WERI-Rb-1 (cell line): ENCODE data around the gene SEMA5A.
A peak's percentile ranks its signal among the peaks of the same experiment; 100 is the strongest.

Experiments used
- DNase-seq: peaks from one replicate; pipeline ENCODE4 v3.0.0-alpha.2; 2020
- H3K27ac ChIP-seq: fragments of 250-450 bp; sonication (Bioruptor Pico); 2 replicates; pipeline ENCODE4 v1.5.1; 2020; ENCODE audit warnings: mild to moderate bottlenecking, moderate library complexity
- H3K27me3 ChIP-seq: fragments of 250-450 bp; sonication (Bioruptor Pico); 2 replicates; pipeline ENCODE4 v1.5.1; 2021; ENCODE audit warnings: mild to moderate bottlenecking, low read depth, moderate library complexity; ENCODE audit not compliant: insufficient read depth, severe bottlenecking
- H3K36me3 ChIP-seq: fragments of 250-450 bp; sonication (Bioruptor Pico); 2 replicates; pipeline ENCODE4 v1.5.1; 2020; ENCODE audit warnings: mild to moderate bottlenecking, moderate library complexity
- H3K4me3 ChIP-seq: 2 replicates; pipeline ENCODE4 v1.5.1; 2011; ENCODE audit warnings: low read depth, mild to moderate bottlenecking, control low read depth, low read length
- H3K9me3 ChIP-seq: fragments of 250-450 bp; sonication (Bioruptor Pico); 2 replicates; pipeline ENCODE4 v1.5.1; 2021; ENCODE audit warnings: mild to moderate bottlenecking, moderate library complexity; ENCODE audit not compliant: severe bottlenecking
- CTCF ChIP-seq: IDR thresholded peaks from 2 replicates; pipeline ENCODE4 v1.5.1; 2011; ENCODE audit warnings: low read depth, mild to moderate bottlenecking, control low read depth, inconsistent platforms, low read length

SEMA5A gene

GRCh38 chr5:9166202-9167112 is 379.4 kb downstream of the SEMA5A start:
- H3K36me3 ChIP-seq, result no peaks in the 10 kb centered on the region
- no peaks in the 10 kb centered on the region for H3K27me3 ChIP-seq
- no peaks in the 10 kb centered on the region for H3K9me3 ChIP-seq
- DNase-seq, result no peak
- no peak overlapping the region for H3K27ac ChIP-seq
- no peak for TF ChIP-seq CTCF
- H3K4me3 ChIP-seq, result no peak overlapping the region

GRCh38 chr5:9165546-9165945 is 380.3 kb downstream of the SEMA5A start:
- H3K4me3 ChIP-seq, result no peak overlapping the region
- no peak for TF ChIP-seq CTCF
- no peak for DNase-seq
- H3K36me3 ChIP-seq, result no peaks in the 10 kb centered on the region
- no peaks in the 10 kb centered on the region for H3K9me3 ChIP-seq
- no peaks in the 10 kb centered on the region for H3K27me3 ChIP-seq
- H3K27ac ChIP-seq, result no peak overlapping the region

GRCh38 chr5:9160747-9161146 is 385.1 kb downstream of the SEMA5A start:
- TF ChIP-seq CTCF, result no peak
- Histone ChIP-seq H3K36me3 (no peaks in the 10 kb centered on the region), H3K27me3 (no peaks in the 10 kb centered on the region), H3K27ac (no peak overlapping the region), H3K9me3 (no peaks in the 10 kb centered on the region), H3K4me3 (no peak overlapping the region)
- DNase-seq, result no peak

GRCh38 chr5:9157811-9158210 is 388.1 kb downstream of the SEMA5A start:
- no peak for TF ChIP-seq CTCF
- no peaks in the 10 kb centered on the region for H3K9me3 ChIP-seq
- no peak for DNase-seq
- H3K27ac ChIP-seq, result no peak overlapping the region
- no peak overlapping the region for H3K4me3 ChIP-seq
- H3K27me3 ChIP-seq, result no peaks in the 10 kb centered on the region
- no peaks in the 10 kb centered on the region for H3K36me3 ChIP-seq

GRCh38 chr5:9157020-9157419 is 388.9 kb downstream of the SEMA5A start:
- no peak overlapping the region for H3K4me3 ChIP-seq
- H3K27me3 ChIP-seq, result no peaks in the 10 kb centered on the region
- no peak for DNase-seq
- no peaks in the 10 kb centered on the region for H3K36me3 ChIP-seq
- no peaks in the 10 kb centered on the region for H3K9me3 ChIP-seq
- no peak overlapping the region for H3K27ac ChIP-seq
- TF ChIP-seq CTCF, result no peak

- Histone ChIP-seq H3K27ac (no peak overlapping the region), H3K9me3 (no peaks in the 10 kb centered on the region), H3K27me3 (no peaks in the 10 kb centered on the region), H3K4me3 (no peak overlapping the region), H3K36me3 (no peaks in the 10 kb centered on the region)
- peak; percentile 83 for TF ChIP-seq CTCF
- DNase-seq, result peak; percentile 81
Measured at GRCh38 chr5:9156282-9156681, 389.6 kb downstream of the SEMA5A start.
